Activated T-cell treated with anti-CD3 and anti-CD28 coated beads, Interleukin-2, amount 50 U/mL, for 4 hours (primary cell): ENCODE measurements around the gene DNAJA3. TPM values are rescaled to one million over a fixed set of nuclear protein-coding genes. Genes with fewer than 3 reads are reported as not detected.

Experiments used
- ATAC-seq, 2 donors: fragments of 200-7000 bp; cut with Tn5 transposase; one replicate each; pipeline ENCODE4 v1.10.0; 2021
- DNase-seq: peaks from one replicate; pipeline ENCODE4 v3.0.0-alpha.2; 2020
- H3K27me3 Mint-ChIP-seq: one replicate; pipeline ENCODE4 v1.8.0; 2021; ENCODE audit warnings: low read depth, mixed read lengths
- H3K36me3 Mint-ChIP-seq: one replicate; pipeline ENCODE4 v1.8.0; 2022; ENCODE audit warnings: mixed read lengths; ENCODE audit not compliant: insufficient read depth
- H3K4me1 Mint-ChIP-seq: one replicate; pipeline ENCODE4 v1.8.0; 2021; ENCODE audit warnings: low read depth, mixed read lengths
- H3K4me3 Mint-ChIP-seq: one replicate; pipeline ENCODE4 v1.8.0; 2021; ENCODE audit warnings: mild to moderate bottlenecking, moderate library complexity, mixed read lengths
- H3K9me3 Mint-ChIP-seq: one replicate; pipeline ENCODE4 v1.8.0; 2021; ENCODE audit warnings: mixed read lengths
- total RNA-seq, 3 donors: library from RNA; stranded (reverse); gene quantifications; one replicate each; pipeline ENCODE4 v1.2.1, GENCODE V29; 2021

DNAJA3 gene
- total RNA-seq, 3 donors from 2014 or later = 108 to 124 (median 123) TPM

- ATAC-seq = no peak
- Mint-ChIP-seq H3K4me1 (no peaks in the 10 kb centered on the region), H3K4me3 (no peak overlapping the region), H3K27me3 (no peaks in the 10 kb centered on the region), H3K9me3 (no peaks in the 10 kb centered on the region), H3K36me3 (peaks cover 1% of the 10 kb centered on the region)
- no peak for DNase-seq
Observed at GRCh38 chr16:4384509-4384942, 41.1 kb upstream of the DNAJA3 start.

- Mint-ChIP-seq H3K27me3 (no peaks in the 10 kb centered on the region), H3K9me3 (no peaks in the 10 kb centered on the region), H3K36me3 (peaks cover 6% of the 10 kb centered on the region), H3K4me3 (no peak overlapping the region), H3K4me1 (no peaks in the 10 kb centered on the region)
- DNase-seq (no peak), ATAC-seq (no peak)
Observed at GRCh38 chr16:4385066-4385788, 40.4 kb upstream of the DNAJA3 start.

- H3K4me3 Mint-ChIP-seq = no peak overlapping the region
- no peak for ATAC-seq
- no peaks in the 10 kb centered on the region for H3K4me1 Mint-ChIP-seq
Observed at GRCh38 chr16:4385789-4386450, 39.7 kb upstream of the DNAJA3 start.

DNA sequence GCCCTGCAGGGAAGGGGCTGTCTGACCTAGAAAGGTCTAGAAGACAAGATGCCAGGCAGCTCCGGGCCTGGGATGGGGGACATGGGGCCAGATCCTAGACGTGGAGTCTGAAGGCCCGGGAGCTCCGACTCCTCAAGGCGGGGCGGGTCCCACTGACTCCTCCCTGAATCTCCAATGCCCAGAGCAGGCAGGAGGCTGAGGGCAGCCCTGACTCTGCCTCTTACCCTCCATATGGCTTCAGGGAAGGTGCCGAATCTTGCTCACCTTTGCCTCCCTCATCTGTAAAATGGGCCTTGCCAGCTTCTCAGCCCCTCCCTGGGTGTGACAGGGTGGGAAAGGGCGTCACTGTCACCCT, 39.2 kb upstream of the DNAJA3 start:
- ATAC-seq = no peak
- H3K36me3 Mint-ChIP-seq = peaks cover 6% of the 10 kb centered on the region
- H3K27me3 Mint-ChIP-seq = no peaks in the 10 kb centered on the region
- no peaks in the 10 kb centered on the region for H3K4me1 Mint-ChIP-seq
- no peaks in the 10 kb centered on the region for H3K9me3 Mint-ChIP-seq
- H3K4me3 Mint-ChIP-seq = no peak overlapping the region
- DNase-seq = no peak

More at GRCh38 chr16:4385789-4386450, 39.7 kb upstream of the DNAJA3 start:
- no peak for DNase-seq
- Mint-ChIP-seq H3K27me3 (no peaks in the 10 kb centered on the region), H3K36me3 (peaks cover 6% of the 10 kb centered on the region), H3K9me3 (no peaks in the 10 kb centered on the region)

DNA sequence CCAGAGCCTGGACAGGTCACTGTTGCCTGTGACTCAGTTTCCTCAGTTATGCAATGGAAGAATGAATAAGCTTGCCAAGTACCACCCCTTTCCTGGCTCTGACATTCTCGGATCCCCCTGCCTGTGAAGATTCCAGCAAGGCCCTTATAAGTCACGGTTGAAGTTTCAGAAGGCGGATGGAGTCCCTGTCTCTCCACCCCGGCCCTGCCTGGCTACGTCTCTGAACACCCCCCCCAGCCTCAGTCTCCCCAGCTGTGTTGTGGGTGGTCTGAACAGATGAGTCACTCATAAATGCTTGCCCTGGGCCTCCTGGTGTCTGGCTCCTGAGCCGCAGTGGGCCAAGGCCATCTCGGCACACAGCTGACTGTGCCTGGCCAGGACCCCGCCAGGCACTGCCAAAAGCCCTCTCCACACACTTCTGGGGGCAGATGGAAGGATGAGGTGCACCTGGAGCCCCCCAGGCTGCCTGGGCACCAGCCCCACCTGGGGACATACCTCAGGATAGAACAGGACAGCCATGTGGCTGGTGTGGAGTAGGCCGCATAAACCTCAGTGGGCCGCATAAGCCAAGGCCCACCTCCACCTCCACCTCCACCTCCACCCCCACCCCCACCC, 38.6 kb upstream of the DNAJA3 start:
- no peaks in the 10 kb centered on the region for H3K27me3 Mint-ChIP-seq
- H3K9me3 Mint-ChIP-seq = no peaks in the 10 kb centered on the region
- ATAC-seq = no peak
- H3K36me3 Mint-ChIP-seq = peaks cover 6% of the 10 kb centered on the region
- DNase-seq = no peak
- no peaks in the 10 kb centered on the region for H3K4me1 Mint-ChIP-seq
- H3K4me3 Mint-ChIP-seq = no peak overlapping the region

DNA sequence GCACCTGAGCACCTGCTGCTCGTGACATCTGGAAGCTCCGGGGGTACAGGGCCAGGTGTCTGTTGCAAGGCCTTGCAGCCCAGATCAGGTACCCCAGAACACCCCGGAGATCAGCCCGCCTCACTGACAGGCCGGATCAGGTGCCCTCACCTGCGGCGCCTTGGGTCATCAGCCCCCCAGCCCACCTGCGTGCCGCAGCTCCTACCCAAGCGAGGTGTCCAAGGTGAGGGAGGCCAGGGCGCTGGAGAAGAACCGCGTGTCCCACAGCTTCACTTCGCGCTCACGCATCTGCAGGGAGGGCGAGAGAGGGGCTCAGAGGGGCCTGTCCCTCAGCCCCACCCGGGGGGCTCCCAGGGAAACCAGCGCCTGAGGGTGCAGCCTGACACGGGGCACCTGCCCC, 37.9 kb upstream of the DNAJA3 start:
- ATAC-seq = no peak
- peaks cover 6% of the 10 kb centered on the region for H3K36me3 Mint-ChIP-seq
- H3K4me3 Mint-ChIP-seq = no peak overlapping the region
- H3K9me3 Mint-ChIP-seq = no peaks in the 10 kb centered on the region
- no peaks in the 10 kb centered on the region for H3K27me3 Mint-ChIP-seq
- no peaks in the 10 kb centered on the region for H3K4me1 Mint-ChIP-seq
- DNase-seq = no peak

- no peak for ATAC-seq
- no peak for DNase-seq
- Mint-ChIP-seq H3K27me3 (no peaks in the 10 kb centered on the region), H3K4me3 (no peak overlapping the region), H3K9me3 (no peaks in the 10 kb centered on the region), H3K36me3 (peaks cover 5% of the 10 kb centered on the region), H3K4me1 (no peaks in the 10 kb centered on the region)
Observed at GRCh38 chr16:4388271-4389021, 37.2 kb upstream of the DNAJA3 start.

DNA sequence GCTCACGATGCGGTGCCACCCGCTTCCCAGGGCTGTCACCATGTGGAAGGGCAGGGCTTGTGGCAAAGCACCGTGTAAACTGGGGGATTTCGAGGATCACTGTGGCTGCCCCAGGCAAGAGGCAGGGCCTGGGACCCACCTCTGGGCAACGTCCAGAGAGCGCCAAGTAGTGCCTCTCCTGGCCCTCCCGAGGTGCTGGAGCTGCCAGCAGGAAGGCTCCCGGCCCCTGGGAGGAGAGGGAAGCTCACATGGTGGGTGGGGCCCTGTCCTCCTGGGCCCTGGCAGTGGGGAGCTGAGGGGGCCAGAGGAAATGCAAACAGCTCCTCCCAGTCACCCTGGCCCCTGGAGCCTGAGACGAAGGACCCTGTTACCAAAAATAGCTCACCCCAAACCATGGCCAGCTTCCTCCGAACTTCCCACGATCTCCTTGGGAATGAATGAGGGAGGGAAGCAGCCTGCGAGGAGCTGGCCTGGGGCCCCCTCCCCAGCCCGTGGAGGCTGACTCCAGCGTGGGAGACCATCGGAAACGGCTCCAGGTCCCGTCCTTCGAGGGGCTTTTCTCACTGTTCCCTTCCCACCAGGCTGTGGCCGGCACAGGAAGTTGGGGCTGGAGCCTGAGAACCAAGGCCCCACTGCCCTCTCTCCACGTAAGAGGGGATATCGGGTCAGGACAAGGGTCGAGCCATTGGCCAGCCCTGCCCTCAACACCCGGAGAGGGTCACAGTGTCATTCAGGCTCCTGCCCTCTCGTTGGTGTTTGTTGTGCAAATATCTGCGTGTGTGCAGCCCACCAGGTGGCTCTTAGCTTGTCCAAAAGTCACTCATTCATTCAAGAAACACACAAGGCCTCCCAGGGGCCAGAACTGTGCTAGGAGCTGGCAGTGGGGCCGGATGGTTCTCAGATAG, 36.4 kb upstream of the DNAJA3 start:
- ATAC-seq (no peak), DNase-seq (no peak)
- Mint-ChIP-seq H3K4me1 (no peaks in the 10 kb centered on the region), H3K36me3 (peaks cover 5% of the 10 kb centered on the region), H3K4me3 (no peak overlapping the region), H3K27me3 (no peaks in the 10 kb centered on the region), H3K9me3 (no peaks in the 10 kb centered on the region)

DNA sequence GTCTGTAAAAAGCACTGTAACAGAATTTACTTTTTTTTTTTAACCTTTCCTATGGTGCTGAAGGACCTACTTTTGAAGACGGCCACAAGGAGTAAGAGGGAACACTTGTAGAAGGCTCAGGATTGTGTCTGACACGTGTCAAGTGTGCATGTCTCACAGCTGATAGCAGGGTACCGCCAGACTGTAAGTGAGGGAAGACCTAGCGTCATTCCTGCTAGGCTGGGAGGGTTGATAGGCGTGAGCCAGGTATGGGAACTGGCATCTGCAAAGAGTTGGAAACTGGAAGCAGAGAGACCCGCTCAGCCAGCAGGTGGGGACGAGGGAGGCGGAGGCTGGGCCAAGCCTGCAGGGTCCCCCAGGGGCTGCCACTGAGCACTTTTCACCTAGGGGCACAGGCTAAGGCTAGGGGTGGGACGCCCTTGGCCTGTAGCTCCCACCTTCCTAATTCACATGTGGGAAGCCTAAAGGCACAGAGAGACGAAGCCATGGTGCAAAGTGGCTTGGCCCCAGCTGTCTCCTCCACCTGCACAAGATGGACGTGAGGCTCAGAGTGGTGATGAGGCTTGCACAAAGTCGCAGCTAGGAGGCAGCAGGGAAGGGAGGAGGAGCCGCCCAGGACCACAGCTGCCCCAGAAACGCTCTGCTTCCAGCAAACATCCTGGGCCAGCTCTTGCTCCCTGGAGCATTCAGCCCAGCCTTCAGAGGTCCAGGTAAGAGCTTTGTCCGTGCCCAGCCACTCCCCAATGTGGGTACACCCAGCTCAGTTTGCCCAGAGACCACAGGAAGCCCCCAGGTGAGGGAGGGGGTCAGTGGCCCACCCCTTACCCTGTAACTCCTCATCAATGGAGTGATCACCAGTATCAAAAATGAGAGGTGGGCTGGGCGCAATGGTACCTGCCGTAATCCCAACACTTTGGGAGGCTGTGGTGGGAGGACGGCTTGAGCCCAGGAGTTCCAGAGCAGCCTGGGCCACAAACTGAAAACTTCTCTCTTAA, 35.1 kb upstream of the DNAJA3 start:
- Mint-ChIP-seq H3K36me3 (peaks cover 15% of the 10 kb centered on the region), H3K27me3 (no peaks in the 10 kb centered on the region), H3K4me3 (no peak overlapping the region), H3K4me1 (peaks cover 1% of the 10 kb centered on the region), H3K9me3 (no peaks in the 10 kb centered on the region)
- ATAC-seq (no peak), DNase-seq (no peak)

DNA sequence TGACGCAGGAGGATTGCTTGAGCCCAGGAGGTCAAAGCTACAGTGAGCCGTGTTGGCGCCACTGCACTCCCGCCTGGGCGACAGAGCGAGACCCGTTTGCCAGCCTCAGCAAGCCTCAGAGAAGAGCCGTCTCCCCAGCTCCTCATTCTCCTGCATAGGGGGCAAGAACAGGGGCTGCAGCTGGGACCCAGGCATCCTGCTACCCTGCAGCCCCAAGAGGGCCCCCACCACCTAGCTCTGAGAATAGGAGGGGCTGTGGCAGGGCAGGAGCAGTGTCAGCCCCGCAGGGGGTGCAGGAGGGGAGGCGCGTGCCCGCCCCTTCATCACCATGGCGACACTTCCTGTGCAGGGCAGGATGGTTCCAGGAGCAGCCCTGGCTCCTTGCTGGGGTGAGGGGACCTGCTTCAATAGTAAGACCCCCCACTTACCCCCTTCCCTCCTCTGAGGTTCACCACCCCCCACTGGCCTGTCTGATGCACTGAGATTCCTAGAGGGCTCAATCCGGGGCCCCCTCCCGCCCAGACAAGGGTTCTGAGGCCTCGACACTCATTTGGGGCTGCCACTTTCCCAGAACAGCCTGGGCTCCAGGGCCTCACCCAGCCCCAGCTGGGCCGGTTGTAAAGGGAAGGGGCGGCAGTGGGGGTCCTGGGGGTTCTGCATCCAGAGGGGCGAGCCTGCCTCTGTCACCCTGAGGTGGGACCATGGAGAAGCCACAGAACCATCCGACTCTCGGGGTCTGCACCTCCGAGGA, 33.9 kb upstream of the DNAJA3 start:
- Mint-ChIP-seq H3K9me3 (no peaks in the 10 kb centered on the region), H3K4me1 (peaks cover 2% of the 10 kb centered on the region), H3K4me3 (no peak overlapping the region), H3K36me3 (peaks cover 18% of the 10 kb centered on the region), H3K27me3 (no peaks in the 10 kb centered on the region)
- no peak for ATAC-seq
- no peak for DNase-seq

GRCh38 chr16:4392382-4393239, 33.1 kb upstream of the DNAJA3 start:
- DNase-seq (no peak), ATAC-seq (no peak)
- peaks cover 2% of the 10 kb centered on the region for H3K4me1 Mint-ChIP-seq
- H3K4me3 Mint-ChIP-seq = no peak overlapping the region
- no peaks in the 10 kb centered on the region for H3K27me3 Mint-ChIP-seq
- H3K36me3 Mint-ChIP-seq = peaks cover 20% of the 10 kb centered on the region
- H3K9me3 Mint-ChIP-seq = no peaks in the 10 kb centered on the region

GRCh38 chr16:4393240-4393600, 32.4 kb upstream of the DNAJA3 start:
- no peaks in the 10 kb centered on the region for H3K27me3 Mint-ChIP-seq
- H3K36me3 Mint-ChIP-seq = peaks cover 20% of the 10 kb centered on the region
- DNase-seq = no peak
- peaks cover 2% of the 10 kb centered on the region for H3K4me1 Mint-ChIP-seq
- H3K4me3 Mint-ChIP-seq = no peak overlapping the region
- ATAC-seq = no peak
- no peaks in the 10 kb centered on the region for H3K9me3 Mint-ChIP-seq
